VCaP (cell line): ENCODE data around the gene NLRP6.

Experiments
- H3K27ac ChIP-seq: fragments of 450-650 bp; 2 replicates; pipeline ENCODE4 v1.5.1; 2017
- CTCF ChIP-seq: fragments of 450-650 bp; conservative IDR thresholded peaks from 2 replicates; pipeline ENCODE4 v1.5.1; 2017; ENCODE audit warnings: mild to moderate bottlenecking, moderate library complexity

The NLRP6 gene

DNA sequence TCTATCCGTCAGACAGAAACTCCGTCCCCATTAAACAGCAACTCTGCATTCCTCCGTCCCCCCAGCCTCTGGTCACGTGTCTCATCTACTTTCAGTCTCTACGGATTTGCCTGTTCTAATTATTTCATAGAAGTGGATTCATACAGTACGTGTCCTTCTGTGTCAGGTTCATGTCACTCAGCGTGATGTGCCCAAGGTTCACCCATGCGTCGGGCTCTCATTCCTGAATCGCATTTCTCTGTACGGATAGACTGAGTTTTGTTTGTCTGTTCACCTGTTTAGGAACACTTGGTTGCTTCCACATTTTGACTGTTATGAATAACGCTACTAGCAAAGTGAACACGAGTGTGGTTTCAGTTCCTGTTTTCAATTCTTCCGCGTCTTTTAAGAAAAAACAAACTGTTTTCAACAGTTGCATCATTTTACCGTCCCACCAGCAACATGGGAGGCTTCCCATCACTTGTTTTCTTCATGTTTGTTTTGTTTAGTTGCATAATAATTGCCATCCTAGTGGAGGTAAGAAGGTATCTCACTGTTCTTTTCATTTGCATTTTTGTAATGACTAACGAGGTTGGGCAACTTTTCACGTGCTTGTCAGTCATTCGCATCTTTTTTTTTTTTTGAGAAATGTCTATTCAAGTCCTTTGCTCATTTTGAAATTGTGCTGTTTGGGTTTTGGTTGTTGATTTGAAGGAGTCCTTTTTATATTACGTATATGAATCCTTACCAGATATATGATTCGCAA, 8.9 kb upstream of the NLRP6 start:
- no peak for TF ChIP-seq CTCF
- no peak overlapping the region for H3K27ac ChIP-seq

- H3K27ac ChIP-seq, result no peak overlapping the region
- TF ChIP-seq CTCF, result no peak
These were observed 7.5 kb upstream of the NLRP6 start for GRCh38 chr11:270451-271318.

DNA sequence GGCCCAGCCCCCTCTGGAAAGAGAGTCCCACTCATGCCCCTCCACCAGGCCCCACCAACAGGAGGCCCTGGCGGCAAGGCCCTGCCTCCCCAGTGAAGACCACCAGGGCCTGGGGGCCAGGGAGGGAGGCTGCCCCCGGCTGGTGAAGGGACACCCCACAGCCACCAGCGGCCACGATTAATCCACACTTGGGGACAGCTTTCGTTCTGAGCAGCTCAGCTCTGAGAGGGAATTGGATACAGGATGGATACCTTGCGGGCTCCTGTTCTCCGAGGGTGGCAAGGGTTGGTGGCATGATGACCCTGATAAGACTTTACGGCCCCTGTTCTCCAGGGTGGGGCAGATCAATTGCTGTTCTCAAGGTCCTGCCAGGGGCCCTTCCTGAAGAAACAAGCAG, 6.9 kb upstream of the NLRP6 start:
- no peak for TF ChIP-seq CTCF
- no peak overlapping the region for H3K27ac ChIP-seq

DNA sequence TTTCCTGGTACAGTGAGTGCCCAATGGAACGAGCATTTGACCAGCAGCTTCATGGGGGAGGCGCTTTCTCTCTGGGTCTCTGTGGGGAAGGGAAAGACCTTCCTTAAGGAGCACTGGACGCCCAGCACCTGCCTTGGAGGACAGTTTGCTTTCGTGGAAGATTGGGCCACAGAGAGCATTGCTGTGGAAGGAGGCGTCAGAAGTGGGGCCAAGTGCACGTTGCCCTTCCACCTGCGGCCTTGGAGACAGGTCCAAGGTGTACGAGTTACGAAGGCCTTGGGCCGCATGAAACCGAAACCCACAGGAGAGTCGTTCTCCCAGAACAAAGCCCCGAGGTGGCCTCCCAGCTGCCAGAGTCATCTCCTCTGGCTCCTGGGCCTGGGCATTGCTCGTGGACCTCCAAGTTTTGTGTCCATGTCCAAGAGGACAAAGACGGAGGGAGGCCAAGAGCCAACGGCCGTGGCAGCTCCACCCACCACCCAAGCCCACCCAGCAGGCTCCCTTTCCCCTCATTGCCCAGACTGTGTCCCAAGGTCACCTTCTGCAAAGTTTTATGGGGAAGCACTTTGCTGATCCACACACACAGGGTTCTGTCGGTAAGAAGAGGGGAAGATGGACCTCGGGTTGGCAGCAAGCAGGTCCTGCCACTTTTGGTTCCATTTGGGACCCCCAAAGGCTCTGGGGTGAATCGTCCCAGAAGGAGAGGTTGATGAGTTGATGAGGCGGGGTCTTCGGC, 5.8 kb upstream of the NLRP6 start:
- no peak for TF ChIP-seq CTCF

GRCh38 chr11:272931-273198, 5.3 kb upstream of the NLRP6 start:
- H3K27ac ChIP-seq, result no peak overlapping the region
- no peak for TF ChIP-seq CTCF

More for the DNA sequence above, 5.8 kb upstream of the NLRP6 start:
- no peak overlapping the region for H3K27ac ChIP-seq

DNA sequence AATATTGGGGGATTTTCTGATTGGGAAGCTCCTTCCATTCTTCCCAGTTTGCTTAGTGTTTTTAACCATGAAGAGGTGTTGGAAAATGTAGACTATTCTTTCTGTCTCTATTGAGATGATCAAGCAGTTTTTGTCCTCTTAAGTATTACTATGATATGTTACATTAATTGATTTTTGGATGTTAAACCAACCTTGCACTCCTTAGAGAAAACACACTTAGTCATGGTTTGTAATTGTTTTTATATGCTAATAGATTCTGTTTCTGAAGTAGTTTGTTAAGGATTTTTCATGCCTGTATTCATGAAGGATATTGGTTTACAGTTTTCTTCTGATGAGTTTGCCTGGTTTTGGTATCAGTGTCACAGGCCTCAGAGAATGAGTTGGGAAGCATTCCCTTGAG, 2.0 kb upstream of the NLRP6 start:
- TF ChIP-seq CTCF, result no peak
- H3K27ac ChIP-seq, result no peak overlapping the region
